ENCODE results near the gene S100A7.

DNA sequence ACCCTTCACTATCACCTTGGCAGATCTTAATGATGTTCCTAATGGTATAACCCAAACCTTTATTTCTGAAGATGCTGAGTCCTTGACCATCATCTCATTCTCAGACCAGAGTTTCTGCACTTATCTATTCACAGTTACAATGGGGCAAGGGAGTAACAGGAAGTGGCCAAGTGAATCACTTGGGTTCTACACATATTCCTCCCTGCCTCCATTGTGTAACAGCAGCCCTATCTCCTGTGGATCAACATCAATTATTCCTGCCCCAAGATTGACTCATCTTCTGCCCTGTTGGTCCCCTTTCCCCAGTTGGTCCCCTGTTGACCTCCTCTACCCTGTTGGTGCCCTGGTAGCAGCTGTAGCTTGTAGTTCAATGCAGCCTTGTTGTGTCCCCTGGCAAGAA, 10.3 kb upstream of the S100A7 start:
- TF ChIP-seq, protein P1, sequence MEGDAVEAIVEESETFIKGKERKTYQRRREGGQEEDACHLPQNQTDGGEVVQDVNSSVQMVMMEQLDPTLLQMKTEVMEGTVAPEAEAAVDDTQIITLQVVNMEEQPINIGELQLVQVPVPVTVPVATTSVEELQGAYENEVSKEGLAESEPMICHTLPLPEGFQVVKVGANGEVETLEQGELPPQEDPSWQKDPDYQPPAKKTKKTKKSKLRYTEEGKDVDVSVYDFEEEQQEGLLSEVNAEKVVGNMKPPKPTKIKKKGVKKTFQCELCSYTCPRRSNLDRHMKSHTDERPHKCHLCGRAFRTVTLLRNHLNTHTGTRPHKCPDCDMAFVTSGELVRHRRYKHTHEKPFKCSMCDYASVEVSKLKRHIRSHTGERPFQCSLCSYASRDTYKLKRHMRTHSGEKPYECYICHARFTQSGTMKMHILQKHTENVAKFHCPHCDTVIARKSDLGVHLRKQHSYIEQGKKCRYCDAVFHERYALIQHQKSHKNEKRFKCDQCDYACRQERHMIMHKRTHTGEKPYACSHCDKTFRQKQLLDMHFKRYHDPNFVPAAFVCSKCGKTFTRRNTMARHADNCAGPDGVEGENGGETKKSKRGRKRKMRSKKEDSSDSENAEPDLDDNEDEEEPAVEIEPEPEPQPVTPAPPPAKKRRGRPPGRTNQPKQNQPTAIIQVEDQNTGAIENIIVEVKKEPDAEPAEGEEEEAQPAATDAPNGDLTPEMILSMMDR (IDR thresholded peaks at IDR 0.05; ENCODE audit: low read depth, low read length, poor library complexity, severe bottlenecking) = no peak
- TF ChIP-seq EZH2phosphoT487 (IDR thresholded peaks at IDR 0.05; ENCODE audit: borderline replicate concordance, low read length) = no peak

Measured in DOHH2 (cell line).